GM10266 (cell line): ENCODE results near the gene DGKB.

Experiments used
- DNase-seq: peaks from one replicate; pipeline ENCODE4 v3.0.0; 2012; ENCODE audit errors: extremely low spot score
- TF ChIP-seq, protein P1 (sequence below): IDR thresholded peaks from 2 replicates; pipeline ENCODE4 v1.5.1; 2012; ENCODE audit warnings: mild to moderate bottlenecking, low read depth; ENCODE audit not compliant: control insufficient read depth, insufficient read depth; ENCODE audit errors: missing control alignments

DGKB gene

DNA sequence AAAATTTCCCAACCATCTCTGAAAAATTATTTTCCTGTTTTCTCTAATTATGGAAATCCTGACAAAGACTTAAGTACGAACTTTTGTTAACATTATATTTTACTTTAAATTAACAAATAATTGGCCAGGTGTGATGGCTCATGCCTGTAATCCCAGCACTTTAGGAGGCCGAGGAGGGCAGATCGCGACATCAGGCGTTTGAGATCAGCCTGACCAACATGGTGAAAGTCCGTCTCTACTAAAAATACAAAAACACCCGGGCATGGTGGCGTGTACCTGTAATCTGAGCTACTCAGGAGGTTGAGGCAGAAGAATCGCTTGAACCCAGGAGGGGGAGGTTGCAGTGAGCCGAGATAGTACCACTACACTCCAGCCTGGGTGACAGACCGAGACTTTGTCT is 32.2 kb downstream of the DGKB start:
- TF ChIP-seq, protein P1, sequence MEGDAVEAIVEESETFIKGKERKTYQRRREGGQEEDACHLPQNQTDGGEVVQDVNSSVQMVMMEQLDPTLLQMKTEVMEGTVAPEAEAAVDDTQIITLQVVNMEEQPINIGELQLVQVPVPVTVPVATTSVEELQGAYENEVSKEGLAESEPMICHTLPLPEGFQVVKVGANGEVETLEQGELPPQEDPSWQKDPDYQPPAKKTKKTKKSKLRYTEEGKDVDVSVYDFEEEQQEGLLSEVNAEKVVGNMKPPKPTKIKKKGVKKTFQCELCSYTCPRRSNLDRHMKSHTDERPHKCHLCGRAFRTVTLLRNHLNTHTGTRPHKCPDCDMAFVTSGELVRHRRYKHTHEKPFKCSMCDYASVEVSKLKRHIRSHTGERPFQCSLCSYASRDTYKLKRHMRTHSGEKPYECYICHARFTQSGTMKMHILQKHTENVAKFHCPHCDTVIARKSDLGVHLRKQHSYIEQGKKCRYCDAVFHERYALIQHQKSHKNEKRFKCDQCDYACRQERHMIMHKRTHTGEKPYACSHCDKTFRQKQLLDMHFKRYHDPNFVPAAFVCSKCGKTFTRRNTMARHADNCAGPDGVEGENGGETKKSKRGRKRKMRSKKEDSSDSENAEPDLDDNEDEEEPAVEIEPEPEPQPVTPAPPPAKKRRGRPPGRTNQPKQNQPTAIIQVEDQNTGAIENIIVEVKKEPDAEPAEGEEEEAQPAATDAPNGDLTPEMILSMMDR, result no peak

DNA sequence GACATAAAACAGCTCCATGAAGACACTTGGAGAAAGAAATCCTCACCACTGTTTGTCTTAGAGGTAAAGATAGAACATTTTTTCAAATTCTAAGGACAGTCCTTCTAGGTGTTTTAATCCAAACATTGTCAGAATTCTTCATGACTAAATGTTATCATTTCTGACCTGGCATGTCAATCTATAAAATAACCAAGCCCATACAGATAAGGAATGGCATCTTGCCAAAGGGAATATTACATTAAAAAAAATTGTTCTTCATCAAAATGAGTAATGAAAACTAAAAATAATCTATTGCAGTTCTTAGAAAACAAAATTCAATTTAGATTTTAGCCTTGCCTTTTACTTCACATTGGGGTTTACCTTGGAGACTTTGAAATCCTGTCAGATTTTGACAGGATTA is 33.6 kb downstream of the DGKB start:
- no peak for DNase-seq
- TF ChIP-seq, protein P1, result no peak

More for the DNA sequence above, 32.2 kb downstream of the DGKB start:
- DNase-seq, result no peak

DNA sequence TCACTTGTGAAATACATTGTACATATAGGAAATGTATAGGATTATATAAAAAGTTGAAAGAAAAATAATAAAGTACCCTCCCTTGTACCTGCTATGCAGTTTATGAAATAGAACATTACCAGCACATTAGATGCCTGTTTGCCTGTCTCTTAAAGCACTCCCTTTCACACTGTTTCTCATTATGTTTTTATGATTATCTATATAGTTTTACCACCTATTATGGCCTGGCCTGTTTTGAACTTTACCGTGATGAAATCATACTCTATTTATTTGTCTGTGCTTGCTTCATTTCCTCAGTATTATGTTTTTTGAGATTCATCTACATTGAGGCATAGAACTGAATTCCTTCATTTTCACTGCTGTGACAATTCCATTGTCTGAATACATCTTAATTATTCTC is 41.1 kb downstream of the DGKB start:
- no peak for DNase-seq

DNA sequence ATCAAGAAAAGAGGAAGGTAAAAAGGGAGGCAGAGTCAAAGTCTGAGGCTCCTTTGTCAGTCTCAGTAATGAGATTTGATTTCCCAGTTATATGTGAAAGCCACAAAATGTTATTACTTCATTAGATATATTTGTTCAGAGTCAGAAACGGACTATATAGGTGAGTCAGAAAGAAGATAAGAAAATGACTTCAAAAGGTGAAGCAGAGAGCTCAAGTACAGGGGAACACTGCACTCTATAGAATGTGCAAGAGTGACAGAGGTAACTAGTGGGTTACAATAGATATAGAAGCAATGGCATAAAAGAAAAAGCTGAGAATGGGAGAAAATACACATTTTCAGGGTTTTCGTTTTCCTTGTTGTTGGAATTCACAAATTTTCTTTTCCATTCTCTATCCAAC is 43.3 kb downstream of the DGKB start:
- no peak for DNase-seq
- TF ChIP-seq, protein P1, result no peak

More for the DNA sequence above, 41.1 kb downstream of the DGKB start:
- TF ChIP-seq, protein P1, result no peak

DNA sequence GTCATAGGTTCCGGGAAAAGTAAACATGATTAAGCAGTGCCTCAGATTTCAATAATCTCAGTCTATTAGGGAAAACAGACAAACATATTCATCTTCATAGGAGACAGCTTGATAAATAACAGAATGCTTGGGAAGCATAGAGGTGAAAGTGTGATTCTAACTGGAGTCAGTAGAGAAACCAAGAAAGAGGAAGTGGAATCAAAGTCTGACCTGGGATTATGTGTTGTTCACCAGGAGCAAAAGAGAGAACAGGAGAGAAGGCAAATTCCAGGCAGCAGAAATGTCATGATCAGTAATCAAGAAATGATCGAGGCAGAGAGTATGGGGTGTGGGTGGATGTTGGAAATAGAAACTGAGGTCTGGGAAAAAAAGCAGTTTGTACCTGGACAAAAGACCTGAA is 43.7 kb downstream of the DGKB start:
- DNase-seq, result no peak
- TF ChIP-seq, protein P1, result no peak

DNA sequence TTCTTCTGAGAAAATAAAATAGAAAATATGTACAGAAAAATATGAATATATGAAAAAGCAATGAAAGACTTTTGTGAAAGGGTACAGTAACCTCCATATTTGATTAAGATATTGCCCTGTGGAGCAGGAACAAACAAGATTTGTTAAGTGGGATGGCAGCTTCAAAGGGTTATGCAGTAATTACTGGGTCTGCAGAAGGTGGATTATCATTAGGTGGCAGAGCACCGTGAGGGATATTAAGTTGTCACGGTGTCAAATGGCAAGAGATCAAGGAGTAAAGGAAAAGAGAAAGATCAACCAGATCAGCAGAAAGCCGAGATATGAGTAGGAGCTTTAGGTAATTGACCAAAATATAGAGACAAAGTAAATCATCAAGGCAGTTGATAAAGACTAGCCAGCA is 44.1 kb downstream of the DGKB start:
- TF ChIP-seq, protein P1, result no peak
- no peak for DNase-seq

DNA sequence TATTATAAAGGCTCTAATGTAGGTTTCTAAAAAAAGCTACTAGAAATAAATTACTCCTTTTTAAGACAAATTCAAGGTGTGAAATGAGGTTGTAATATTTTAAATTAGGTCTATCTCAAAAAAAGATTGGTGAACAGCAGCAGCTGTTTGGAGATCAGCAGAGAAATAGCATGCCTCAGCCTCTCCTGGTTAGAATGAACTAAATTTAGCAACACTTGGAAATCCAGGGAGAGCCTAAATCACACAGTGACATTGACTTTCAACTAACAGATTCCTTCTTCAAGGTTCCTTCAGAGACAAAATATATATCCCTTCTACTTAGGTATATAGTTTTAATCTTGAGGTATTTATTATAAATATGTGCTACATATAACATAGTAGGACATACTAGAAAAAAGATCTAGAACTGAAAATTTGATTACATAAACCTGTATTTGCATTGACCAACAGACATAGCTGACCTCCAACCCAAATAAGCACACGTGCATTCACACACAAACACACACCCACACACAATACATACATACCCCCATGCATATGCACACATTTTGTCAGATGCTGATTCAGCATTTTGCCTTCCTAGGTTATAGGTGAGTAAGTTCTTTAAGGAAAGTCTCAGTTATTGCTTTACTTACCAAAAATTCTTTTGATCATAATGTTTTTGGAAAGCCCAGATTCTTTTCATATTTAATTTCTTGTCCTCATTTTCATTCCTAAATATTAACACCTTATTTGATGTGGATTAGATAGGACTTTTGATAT is 47.3 kb downstream of the DGKB start:
- TF ChIP-seq, protein P1, result no peak
- no peak for DNase-seq
